ENCODE measurements around the gene SOX11. TPM values are rescaled to one million over a fixed set of nuclear protein-coding genes. Genes with fewer than 3 reads are reported as not detected.

SOX11 gene
- polyA plus RNA-seq, 1 experiment = 2.8 TPM

- peak overlapping the region; percentile 78 for H3K4me3 ChIP-seq (ENCODE audit: low read depth, low read length)
- H3K27ac ChIP-seq (ENCODE audit: low read depth, low read length) = peak overlapping the region; percentile 61
- DNase-seq (ENCODE audit: low read depth, low spot score) = no peak
- no peaks in the 10 kb centered on the region for H3K27me3 ChIP-seq (ENCODE audit: control insufficient read depth, insufficient read depth, low read length)
- TF ChIP-seq CTCF (IDR thresholded peaks at IDR 0.05; ENCODE audit: low read depth, low read length) = no peak
- POLR2A ChIA-PET = interaction anchor here (0.7 to 1.5 kb wide), 3 partner anchors 152 to 220 kb away, joined by 3 to 11 read pairs (median 8); no protein-coding TSS in a partner anchor
- no peaks in the 10 kb centered on the region; the same call in 1 of the 2 replicates for H3K9me3 ChIP-seq (ENCODE audit: control insufficient read depth, insufficient read depth, low read length)
- CTCF ChIA-PET = interaction anchor here (0.5 to 1.7 kb wide), 2 partner anchors 84 to 220 kb away, joined by 6 to 9 read pairs; no protein-coding TSS in a partner anchor
Observed at GRCh38 chr2:5695654-5696403, 3.6 kb downstream of the SOX11 start.

DNA sequence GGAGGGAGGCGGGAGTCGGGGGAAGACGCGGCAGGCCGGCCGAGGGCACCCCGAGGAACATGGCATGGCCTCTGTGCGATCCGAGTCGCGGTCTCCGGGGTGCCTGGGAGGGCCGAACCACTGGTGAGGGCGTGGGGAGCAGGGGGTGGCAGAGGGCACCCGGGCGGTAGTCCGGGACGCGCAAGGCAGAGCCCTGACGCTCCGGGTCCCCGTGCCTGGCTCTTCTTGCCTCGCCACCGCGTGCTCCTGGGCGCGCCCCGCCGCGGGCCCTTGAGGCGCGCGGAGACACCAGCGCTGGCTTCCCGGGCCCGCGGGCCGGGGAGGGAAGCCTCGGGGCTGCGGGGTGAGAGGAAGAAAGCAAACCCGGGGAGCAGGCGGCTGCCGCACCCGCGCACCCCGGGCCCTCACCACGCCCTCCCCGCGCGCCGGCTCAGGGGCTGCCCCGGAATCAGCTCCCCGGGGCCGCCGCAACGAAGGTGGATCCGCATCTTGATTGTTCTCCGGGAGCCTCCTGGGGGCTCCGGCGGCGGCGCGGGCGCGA lies 4.3 kb downstream of the SOX11 start:
- Histone ChIP-seq H3K27ac (ENCODE audit: low read depth, low read length) (peak overlapping the region; percentile 61), H3K9me3 (ENCODE audit: control insufficient read depth, insufficient read depth, low read length) (no peaks in the 10 kb centered on the region; the same call in 1 of the 2 replicates), H3K4me3 (ENCODE audit: low read depth, low read length) (peak overlapping the region; percentile 78), H3K27me3 (ENCODE audit: control insufficient read depth, insufficient read depth, low read length) (no peaks in the 10 kb centered on the region)
- CTCF ChIA-PET = no interaction called here
- POLR2A ChIA-PET = interaction anchor here (1.5 kb wide), 1 partner anchor 189 kb away, joined by 3 read pairs; no protein-coding TSS in a partner anchor
- no peak for TF ChIP-seq CTCF (IDR thresholded peaks at IDR 0.05; ENCODE audit: low read depth, low read length)
- no peak for DNase-seq (ENCODE audit: low read depth, low spot score)

- Histone ChIP-seq H3K27ac (ENCODE audit: low read depth, low read length) (peak overlapping the region; percentile 75), H3K4me3 (ENCODE audit: low read depth, low read length) (peak overlapping the region; percentile 78), H3K9me3 (ENCODE audit: control insufficient read depth, insufficient read depth, low read length) (no peaks in the 10 kb centered on the region; the same call in 1 of the 2 replicates), H3K27me3 (ENCODE audit: control insufficient read depth, insufficient read depth, low read length) (no peaks in the 10 kb centered on the region)
- CTCF ChIA-PET = no interaction called here
- no peak for TF ChIP-seq CTCF (IDR thresholded peaks at IDR 0.05; ENCODE audit: low read depth, low read length)
- POLR2A ChIA-PET = no interaction called here
- DNase-seq (ENCODE audit: low read depth, low spot score) = no peak
Observed at GRCh38 chr2:5696945-5697521, 4.8 kb downstream of the SOX11 start.

DNA sequence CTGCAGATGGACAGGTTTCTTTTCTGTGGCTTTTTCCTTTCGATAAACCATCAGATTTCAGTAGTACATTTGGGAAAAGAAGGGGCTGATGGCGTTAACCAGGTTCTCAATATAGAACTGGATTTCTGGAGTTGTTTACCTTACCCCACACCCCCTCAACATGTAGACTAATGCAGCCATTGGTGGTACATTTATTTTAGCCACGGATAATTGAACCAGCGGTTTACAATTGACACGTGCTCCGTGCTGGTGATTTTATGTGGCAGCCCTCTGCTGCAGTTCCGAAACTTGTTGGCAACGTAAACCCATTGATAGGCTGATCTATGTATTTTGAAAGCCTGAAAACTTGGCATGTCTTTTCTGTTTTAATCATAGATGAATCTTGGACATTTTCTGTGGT lies 5.4 kb downstream of the SOX11 start:
- POLR2A ChIA-PET = no interaction called here
- Histone ChIP-seq H3K27me3 (ENCODE audit: control insufficient read depth, insufficient read depth, low read length) (no peaks in the 10 kb centered on the region), H3K4me3 (ENCODE audit: low read depth, low read length) (peak overlapping the region; percentile 78), H3K27ac (ENCODE audit: low read depth, low read length) (peak overlapping the region; percentile 21), H3K9me3 (ENCODE audit: control insufficient read depth, insufficient read depth, low read length) (no peaks in the 10 kb centered on the region; the same call in 1 of the 2 replicates)
- CTCF ChIA-PET = no interaction called here
- no peak for DNase-seq (ENCODE audit: low read depth, low spot score)
- TF ChIP-seq CTCF (IDR thresholded peaks at IDR 0.05; ENCODE audit: low read depth, low read length) = no peak

- CTCF ChIA-PET = no interaction called here
- POLR2A ChIA-PET = no interaction called here
- H3K27ac ChIP-seq (ENCODE audit: low read depth, low read length) = no peak overlapping the region
- DNase-seq (ENCODE audit: low read depth, low spot score) = no peak
- no peak overlapping the region for H3K4me3 ChIP-seq (ENCODE audit: low read depth, low read length)
- H3K9me3 ChIP-seq (ENCODE audit: control insufficient read depth, insufficient read depth, low read length) = no peaks in the 10 kb centered on the region; the same call in 1 of the 2 replicates
- TF ChIP-seq CTCF (IDR thresholded peaks at IDR 0.05; ENCODE audit: low read depth, low read length) = no peak
- H3K27me3 ChIP-seq (ENCODE audit: control insufficient read depth, insufficient read depth, low read length) = no peaks in the 10 kb centered on the region
Observed at GRCh38 chr2:5698134-5698533, 6.0 kb downstream of the SOX11 start.
